Adrenal gland (tissue), 12 donors: ENCODE results near the gene USP49. TPM values are rescaled to one million over a fixed set of nuclear protein-coding genes. Genes with fewer than 3 reads are reported as not detected.

ENCODE experiments used
- DNase-seq, 7 donors: peaks; one replicate each; pipeline ENCODE4 v3.0.0-alpha.2; 2019 to 2020
- H3K27ac ChIP-seq, 5 donors: fragments of 200-600 bp; sonication (generic) in 4 of 5; 1 replicate in 3 of 5; 2 replicates in 2 of 5; pipeline versions ENCODE4 v1.5.1 to v1.8.0; 2016 to 2020; ENCODE audit warnings: mild to moderate bottlenecking in 1 of 5
- H3K27me3 ChIP-seq: fragments of 200-600 bp; 2 replicates; pipeline ENCODE4 v1.8.0; 2021
- H3K36me3 ChIP-seq, 2 donors: fragments of 200-600 bp; replicated peaks in 1 of 2; 1 replicate in 1 of 2; 2 replicates in 1 of 2; pipeline versions ENCODE4 v1.5.1 to v1.8.0; 2018 to 2022
- H3K4me1 ChIP-seq, 2 donors: fragments of 200-600 bp; replicated peaks in 1 of 2; 1 replicate in 1 of 2; 2 replicates in 1 of 2; pipeline versions ENCODE4 v1.5.1 to v1.8.0; 2018 to 2021
- H3K4me3 ChIP-seq, 4 donors: fragments of 200-600 bp; sonication (generic) in 3 of 4; one replicate each; pipeline ENCODE4 v1.5.1; 2016 to 2018
- H3K9me3 ChIP-seq, 3 donors: fragments of 200-600 bp; sonication (generic) in 1 of 3; replicated peaks in 1 of 3; 1 replicate in 2 of 3; 2 replicates in 1 of 3; pipeline versions ENCODE4 v1.5.1 to v1.8.0; 2016 to 2021
- POLR2A ChIP-seq, 2 donors: fragments of 450-650 bp; IDR thresholded peaks; one replicate each; pipeline ENCODE4 v1.6.1; 2017; ENCODE audit warnings: antibody characterized with exemption in 2 of 2, mild to moderate bottlenecking in 2 of 2, moderate library complexity in 1 of 2
- WGBS, 4 donors: extraction: QIAGEN DNeasy Blood & Tissue Kit in 2 of 4; methylation state at CpG; one replicate each; pipeline versions ENCODE4 v1.1.5 to v1.1.7; 2013 to 2017; 5-methylcytosine and 5-hydroxymethylcytosine counted together
- intact Hi-C, 2 donors: fragments of 100-400 bp; cut with DNase I; formaldehyde crosslinking; loops; one replicate each; pipeline versions ENCODE4 v1.14.1 to v1.15.0; 2022 to 2023
- polyA plus RNA-seq, 3 donors: library from polyadenylated mRNA; stranded (reverse); fragments of 200-250 nt in 2 of 3; fragments of 350-450 nt in 1 of 3; fragmentation: Illumina TruSeq in 1 of 3; extraction: RNeasy Lipid Tissue Mini Kit (QIAGEN cat#74804) in 1 of 3; gene quantifications; one replicate each; pipeline ENCODE4 v1.2.3, GENCODE V29; 2013 to 2014
- total RNA-seq, 9 donors: library from RNA; depleted of rRNA in 4 of 9; stranded (reverse); fragments of >200 nt in 4 of 9; fragments of 120-200 nt in 1 of 9; fragmentation: NEBNext Ultra II Directional in 1 of 9; extraction: Animal tissue kit (Norgen Biotek cat#: 25700) in 1 of 9; gene quantifications; one replicate each; pipeline versions ENCODE4 v1.1.0 to v1.2.4, GENCODE V29; 2013 to 2023
- TF ChIP-seq, protein P1 (sequence below), 6 experiments: fragments of 450-650 bp in 4 of 6; fragments of 200-600 bp in 2 of 6; sonication (generic) in 1 of 6; IDR thresholded peaks; 1 replicate in 5 of 6; 2 replicates in 1 of 6; pipeline versions ENCODE4 v1.5.1 to v1.8.0; 2016 to 2021; ENCODE audit warnings: antibody characterized with exemption in 6 of 6, mild to moderate bottlenecking in 2 of 6, moderate library complexity in 1 of 6
- donor health status: healthy with polysubstance abuse.
- donor health status: Bipolar disorder and iron deficiency.
- donor health status: DM: yes; HTN: yes; CAD: no.
- donor health status: DM: no; HTN: no; CAD: no.
- donor health status: DM: no; HTN: no; CAD: no.
- donor health status: DM: yes; HTN: yes; CAD: no.

USP49 gene
- total and polyA plus RNA-seq, 12 donors = 1.5 to 6.2 (median 3.4) TPM

DNA sequence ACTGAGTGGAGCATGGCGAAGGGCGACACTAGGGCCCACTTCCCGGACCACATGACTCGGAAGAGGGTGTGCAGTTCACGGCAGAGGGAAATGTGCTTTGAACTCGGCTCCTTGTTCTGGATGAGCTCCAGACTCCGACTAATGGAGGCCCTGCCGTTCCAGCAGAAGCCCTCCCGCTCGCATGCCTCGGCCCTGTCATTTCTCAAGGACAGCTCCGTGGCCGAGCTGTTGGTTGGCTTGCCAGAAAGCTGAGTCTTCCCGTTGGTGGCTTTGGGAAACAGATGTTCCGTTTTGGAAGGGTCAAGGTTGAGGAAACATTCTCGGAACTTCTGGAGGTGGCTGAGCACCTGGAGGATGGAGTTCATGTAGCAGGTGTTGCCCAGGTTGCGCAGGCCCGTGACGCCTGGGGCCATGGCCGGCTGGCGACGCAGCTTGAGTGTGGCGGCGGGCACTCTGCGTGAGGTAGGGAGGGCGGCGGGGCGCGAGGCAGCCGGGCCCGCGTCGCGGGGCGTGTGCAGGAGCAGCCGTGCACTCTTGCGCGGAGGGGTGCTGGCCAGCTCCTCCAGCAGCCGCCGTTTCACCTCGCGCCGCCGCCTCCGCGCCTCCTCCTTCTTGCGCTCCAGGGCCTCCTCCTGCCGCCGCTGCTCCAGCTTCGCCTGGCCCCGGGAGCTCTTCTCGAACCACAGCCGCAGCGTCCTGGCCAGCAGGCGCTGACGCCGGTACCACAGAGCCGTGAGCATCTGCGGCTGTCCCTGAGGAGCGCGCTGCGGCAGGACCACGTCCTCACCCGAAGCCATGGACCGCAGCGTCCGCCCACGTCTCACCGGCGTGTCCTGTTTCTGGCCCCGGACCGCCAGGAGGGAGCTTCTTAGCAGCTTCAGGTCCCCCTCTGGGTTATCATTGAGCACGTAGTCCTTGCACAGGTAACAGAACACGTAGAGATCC lies 89.1 kb downstream of the USP49 start:
- TF ChIP-seq, protein P1, sequence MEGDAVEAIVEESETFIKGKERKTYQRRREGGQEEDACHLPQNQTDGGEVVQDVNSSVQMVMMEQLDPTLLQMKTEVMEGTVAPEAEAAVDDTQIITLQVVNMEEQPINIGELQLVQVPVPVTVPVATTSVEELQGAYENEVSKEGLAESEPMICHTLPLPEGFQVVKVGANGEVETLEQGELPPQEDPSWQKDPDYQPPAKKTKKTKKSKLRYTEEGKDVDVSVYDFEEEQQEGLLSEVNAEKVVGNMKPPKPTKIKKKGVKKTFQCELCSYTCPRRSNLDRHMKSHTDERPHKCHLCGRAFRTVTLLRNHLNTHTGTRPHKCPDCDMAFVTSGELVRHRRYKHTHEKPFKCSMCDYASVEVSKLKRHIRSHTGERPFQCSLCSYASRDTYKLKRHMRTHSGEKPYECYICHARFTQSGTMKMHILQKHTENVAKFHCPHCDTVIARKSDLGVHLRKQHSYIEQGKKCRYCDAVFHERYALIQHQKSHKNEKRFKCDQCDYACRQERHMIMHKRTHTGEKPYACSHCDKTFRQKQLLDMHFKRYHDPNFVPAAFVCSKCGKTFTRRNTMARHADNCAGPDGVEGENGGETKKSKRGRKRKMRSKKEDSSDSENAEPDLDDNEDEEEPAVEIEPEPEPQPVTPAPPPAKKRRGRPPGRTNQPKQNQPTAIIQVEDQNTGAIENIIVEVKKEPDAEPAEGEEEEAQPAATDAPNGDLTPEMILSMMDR (IDR thresholded peaks at IDR 0.05) = no peak
- no peak for TF ChIP-seq POLR2A (IDR thresholded peaks at IDR 0.05)
- Histone ChIP-seq H3K4me3 (no peak overlapping the region), H3K27me3 (no peaks in the 10 kb centered on the region), H3K9me3 (no peaks in the 10 kb centered on the region), H3K36me3 (peaks cover 0 to 5% of the 10 kb centered on the region in 2 donors), H3K4me1 (no peaks in the 10 kb centered on the region), H3K27ac (peak overlapping the region in 2 of 5 donors; percentile 21)
- WGBS, 4 donors = 85 to 87% (median 86%) methylated on average over 48 to 74 of the region's 74 CpGs
- intact Hi-C loops = no loop called here
- peak; percentile 27 to 77 (median 62) for DNase-seq

DNA sequence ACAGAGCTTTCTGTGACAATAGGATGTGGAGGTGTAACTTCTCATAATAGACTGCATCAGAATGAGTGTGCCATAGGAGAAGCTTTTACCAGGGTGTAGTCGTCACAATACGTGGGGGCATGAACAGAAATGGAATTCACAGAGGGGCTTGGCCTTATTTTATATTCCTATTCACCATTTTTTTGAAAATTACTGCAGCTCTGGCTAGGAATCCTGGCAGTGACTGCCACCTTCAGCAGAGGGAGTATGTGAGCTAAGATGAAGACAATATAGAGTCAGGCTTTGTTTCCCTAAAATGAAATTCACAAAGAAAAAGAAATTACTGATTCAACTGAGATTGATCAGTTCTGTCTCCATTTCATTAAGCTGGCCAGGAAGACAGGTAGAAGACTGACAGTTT lies 93.8 kb downstream of the USP49 start:
- Histone ChIP-seq H3K4me3 (no peak overlapping the region), H3K4me1 (no peaks in the 10 kb centered on the region), H3K36me3 (peaks cover 0 to 5% of the 10 kb centered on the region in 2 donors), H3K27me3 (no peaks in the 10 kb centered on the region), H3K27ac (no peak overlapping the region), H3K9me3 (no peaks in the 10 kb centered on the region)
- intact Hi-C loops = no loop called here
- WGBS, 4 donors = 60 to 84% (median 76%) methylated on average over 2 of the region's 2 CpGs
- DNase-seq = peak in 1 of 7 donors; percentile 43
- TF ChIP-seq, protein P1 (IDR thresholded peaks at IDR 0.05) = peak; percentile 13 to 37 (median 31)
- no peak for TF ChIP-seq POLR2A (IDR thresholded peaks at IDR 0.05)

DNA sequence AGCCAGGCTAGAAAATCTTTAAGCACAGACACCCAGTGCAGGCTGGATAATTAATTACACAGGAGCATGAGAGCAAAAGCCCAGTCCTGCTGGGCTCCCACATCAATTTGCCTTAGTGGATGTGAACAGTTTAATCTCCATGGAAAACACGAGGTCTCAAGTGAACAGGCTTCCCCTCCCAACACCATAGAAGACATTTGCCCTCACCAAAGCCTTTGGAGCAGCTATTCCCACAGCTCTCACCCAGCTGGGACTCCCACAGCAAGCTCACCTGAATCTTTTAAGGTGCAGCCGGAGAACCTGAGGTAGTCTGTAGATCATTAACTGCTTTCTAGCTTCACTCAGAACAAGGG lies 95.6 kb downstream of the USP49 start:
- 78 to 100% (median 91%) methylated on average over 2 of the region's 2 CpGs for WGBS, 4 donors

DNA sequence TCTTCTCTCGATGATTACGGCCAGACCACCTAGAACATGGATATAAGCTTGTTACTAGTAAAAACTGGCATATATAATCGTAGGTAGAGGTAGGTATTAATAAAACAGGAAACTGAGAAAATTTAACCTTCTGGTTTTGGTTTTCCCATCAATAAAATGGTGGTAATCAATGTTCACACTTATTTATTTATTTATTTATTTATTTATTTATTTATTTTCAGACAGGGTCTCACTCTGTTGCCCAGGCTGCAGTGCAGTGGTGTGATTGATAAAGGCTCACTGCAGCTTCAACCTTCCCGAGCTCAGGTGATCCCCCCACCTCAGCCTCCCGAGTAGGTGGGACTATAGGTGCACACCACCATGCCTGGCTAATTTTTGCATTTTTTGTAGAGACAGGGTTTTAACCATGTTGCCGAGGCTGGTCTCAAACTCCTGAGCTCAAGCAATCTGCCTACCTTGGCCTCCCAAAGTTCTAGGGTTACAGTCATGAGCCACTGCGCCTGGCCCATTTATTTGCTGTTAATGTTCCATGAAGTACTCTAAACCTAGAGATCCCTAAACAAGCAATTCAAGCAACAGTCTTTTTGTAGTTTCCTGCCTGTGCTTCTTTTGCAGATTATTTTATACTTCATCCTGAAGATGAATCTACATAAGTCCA lies 96.1 kb downstream of the USP49 start:
- Histone ChIP-seq H3K36me3 (no peaks in the 10 kb centered on the region), H3K27ac (no peak overlapping the region), H3K27me3 (no peaks in the 10 kb centered on the region), H3K4me1 (no peaks in the 10 kb centered on the region), H3K4me3 (no peak overlapping the region), H3K9me3 (no peaks in the 10 kb centered on the region)
- DNase-seq = peak in 1 of 7 donors; percentile 35
- TF ChIP-seq, protein P1 (IDR thresholded peaks at IDR 0.05) = no peak
- TF ChIP-seq POLR2A (IDR thresholded peaks at IDR 0.05) = no peak
- WGBS, 4 donors = 92 to 97% (median 95%) methylated on average over 7 of the region's 7 CpGs
- intact Hi-C loops = no loop called here

More for the DNA sequence above, 95.6 kb downstream of the USP49 start:
- Histone ChIP-seq H3K4me3 (no peak overlapping the region), H3K27me3 (no peaks in the 10 kb centered on the region), H3K27ac (no peak overlapping the region), H3K4me1 (no peaks in the 10 kb centered on the region), H3K9me3 (no peaks in the 10 kb centered on the region), H3K36me3 (no peaks in the 10 kb centered on the region)
- no peak for TF ChIP-seq POLR2A (IDR thresholded peaks at IDR 0.05)
- intact Hi-C loops = no loop called here
- DNase-seq = peak in 1 of 7 donors; percentile 27
